Measurements from ENCODE around the gene UST. TPM values are rescaled to one million over a fixed set of nuclear protein-coding genes. Genes with fewer than 3 reads are reported as not detected.

The UST gene
- total RNA-seq, 1 experiment from 2014 or later, result 10.0 TPM

DNA sequence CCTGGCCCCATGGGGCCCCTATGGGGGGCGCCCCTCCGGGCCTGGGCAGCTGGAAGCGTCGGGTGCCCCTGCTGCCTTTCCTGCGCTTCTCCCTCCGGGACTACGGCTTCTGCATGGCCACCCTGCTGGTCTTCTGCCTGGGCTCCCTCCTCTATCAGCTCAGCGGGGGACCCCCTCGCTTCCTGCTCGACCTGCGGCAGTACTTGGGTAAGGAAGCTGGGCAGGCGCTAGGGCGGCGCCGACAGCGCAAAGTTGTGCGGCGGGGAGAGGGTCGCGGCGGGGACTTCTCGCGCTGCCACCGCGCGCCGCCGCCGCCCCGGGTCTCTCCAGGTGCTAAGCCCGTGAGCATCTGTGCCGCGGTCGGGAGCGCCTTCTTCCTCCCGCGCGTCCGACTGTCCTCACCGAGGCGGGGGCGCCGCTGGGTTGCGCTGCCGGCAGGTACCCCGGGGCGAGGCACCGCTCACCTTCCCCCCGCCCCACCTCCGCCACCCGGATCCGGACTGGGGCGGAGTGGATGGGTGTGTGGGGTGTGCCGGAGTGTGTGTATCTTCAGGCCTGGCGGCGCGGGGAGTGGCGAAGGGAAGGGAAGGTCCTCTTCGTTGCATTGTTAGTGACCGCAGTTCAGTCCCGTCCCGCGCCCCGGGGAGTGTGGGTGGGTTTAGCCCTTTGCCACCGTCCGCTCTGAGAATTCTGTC lies 788 bp downstream of the UST start:
- peaks cover 44% of the 10 kb centered on the region for H3K4me1 Mint-ChIP-seq (ENCODE audit: insufficient read depth, unreplicated experiment)
- H3K4me3 Mint-ChIP-seq (ENCODE audit: unreplicated experiment), result peak overlapping the region; percentile 88
- TF ChIP-seq, protein P1, sequence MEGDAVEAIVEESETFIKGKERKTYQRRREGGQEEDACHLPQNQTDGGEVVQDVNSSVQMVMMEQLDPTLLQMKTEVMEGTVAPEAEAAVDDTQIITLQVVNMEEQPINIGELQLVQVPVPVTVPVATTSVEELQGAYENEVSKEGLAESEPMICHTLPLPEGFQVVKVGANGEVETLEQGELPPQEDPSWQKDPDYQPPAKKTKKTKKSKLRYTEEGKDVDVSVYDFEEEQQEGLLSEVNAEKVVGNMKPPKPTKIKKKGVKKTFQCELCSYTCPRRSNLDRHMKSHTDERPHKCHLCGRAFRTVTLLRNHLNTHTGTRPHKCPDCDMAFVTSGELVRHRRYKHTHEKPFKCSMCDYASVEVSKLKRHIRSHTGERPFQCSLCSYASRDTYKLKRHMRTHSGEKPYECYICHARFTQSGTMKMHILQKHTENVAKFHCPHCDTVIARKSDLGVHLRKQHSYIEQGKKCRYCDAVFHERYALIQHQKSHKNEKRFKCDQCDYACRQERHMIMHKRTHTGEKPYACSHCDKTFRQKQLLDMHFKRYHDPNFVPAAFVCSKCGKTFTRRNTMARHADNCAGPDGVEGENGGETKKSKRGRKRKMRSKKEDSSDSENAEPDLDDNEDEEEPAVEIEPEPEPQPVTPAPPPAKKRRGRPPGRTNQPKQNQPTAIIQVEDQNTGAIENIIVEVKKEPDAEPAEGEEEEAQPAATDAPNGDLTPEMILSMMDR (IDR thresholded peaks at IDR 0.05; ENCODE audit: unreplicated experiment), result no peak
- H3K27me3 Mint-ChIP-seq (ENCODE audit: insufficient read depth, unreplicated experiment), result no peaks in the 10 kb centered on the region
- H3K27ac Mint-ChIP-seq (ENCODE audit: low read depth, unreplicated experiment), result no peak overlapping the region
- no TSS peak for BruUV-seq (replicated peaks)
- ChIA-PET POLR2A (interaction anchor here (0.6 to 1.1 kb wide), 7 partner anchors 11 to 170 kb away, joined by 3 to 5 read pairs (median 3); no protein-coding TSS in a partner anchor), CTCF (interaction anchor here (0.6 to 1.3 kb wide), 7 partner anchors 164 to 1838 kb away, joined by 3 to 4 read pairs (median 3); no protein-coding TSS in a partner anchor)
- H3K36me3 Mint-ChIP-seq (ENCODE audit: insufficient read depth, unreplicated experiment), result no peaks in the 10 kb centered on the region
- no peaks in the 10 kb centered on the region for H3K9me3 Mint-ChIP-seq (ENCODE audit: unreplicated experiment)
- DNase-seq (ENCODE audit: unreplicated experiment), result peak; percentile 61
- intact Hi-C loops (cut with micrococcal nuclease), result loop anchor here (2.0 to 10.0 kb wide), 2 partner anchors 109 to 687 kb away; no protein-coding TSS in a partner anchor

DNA sequence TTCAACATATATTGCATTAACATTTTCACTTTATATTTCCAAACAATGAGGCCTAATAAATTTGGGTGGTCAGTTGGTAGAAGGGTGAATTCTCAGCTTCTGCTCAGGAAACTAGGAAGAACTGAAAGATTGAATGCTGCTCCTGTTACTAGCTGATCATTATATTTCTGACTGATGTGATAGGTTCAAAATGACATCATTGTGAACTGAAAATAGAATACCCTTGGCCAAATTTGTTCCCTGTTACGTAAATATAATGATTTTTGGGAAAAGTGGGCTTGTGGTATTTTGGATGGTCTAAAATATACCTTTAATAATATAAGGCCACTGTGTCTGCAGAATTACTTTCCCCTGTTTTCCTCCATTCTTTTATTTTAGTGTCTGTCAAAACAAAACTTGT lies 2.8 kb downstream of the UST start:
- ChIA-PET CTCF (interaction anchor here (0.5 to 0.7 kb wide), 4 partner anchors 74 to 1108 kb away, joined by 3 to 4 read pairs (median 3); no protein-coding TSS in a partner anchor), POLR2A (interaction anchor here (0.7 to 2.8 kb wide), 3 partner anchors 11 to 108 kb away, joined by 3 to 10 read pairs (median 6); no protein-coding TSS in a partner anchor)
- no peak overlapping the region for H3K4me3 Mint-ChIP-seq (ENCODE audit: unreplicated experiment)
- H3K9me3 Mint-ChIP-seq (ENCODE audit: unreplicated experiment), result no peaks in the 10 kb centered on the region
- no peak overlapping the region for H3K27ac Mint-ChIP-seq (ENCODE audit: low read depth, unreplicated experiment)
- peaks cover 38% of the 10 kb centered on the region for H3K4me1 Mint-ChIP-seq (ENCODE audit: insufficient read depth, unreplicated experiment)
- intact Hi-C loops (cut with micrococcal nuclease), result loop anchor here (10.0 kb wide), 1 partner anchor 685 kb away; no protein-coding TSS in a partner anchor
- H3K36me3 Mint-ChIP-seq (ENCODE audit: insufficient read depth, unreplicated experiment), result no peaks in the 10 kb centered on the region
- TF ChIP-seq, protein P1 (IDR thresholded peaks at IDR 0.05; ENCODE audit: unreplicated experiment), result no peak
- no TSS peak for BruUV-seq (replicated peaks)
- no peaks in the 10 kb centered on the region for H3K27me3 Mint-ChIP-seq (ENCODE audit: insufficient read depth, unreplicated experiment)
- DNase-seq (ENCODE audit: unreplicated experiment), result no peak

DNA sequence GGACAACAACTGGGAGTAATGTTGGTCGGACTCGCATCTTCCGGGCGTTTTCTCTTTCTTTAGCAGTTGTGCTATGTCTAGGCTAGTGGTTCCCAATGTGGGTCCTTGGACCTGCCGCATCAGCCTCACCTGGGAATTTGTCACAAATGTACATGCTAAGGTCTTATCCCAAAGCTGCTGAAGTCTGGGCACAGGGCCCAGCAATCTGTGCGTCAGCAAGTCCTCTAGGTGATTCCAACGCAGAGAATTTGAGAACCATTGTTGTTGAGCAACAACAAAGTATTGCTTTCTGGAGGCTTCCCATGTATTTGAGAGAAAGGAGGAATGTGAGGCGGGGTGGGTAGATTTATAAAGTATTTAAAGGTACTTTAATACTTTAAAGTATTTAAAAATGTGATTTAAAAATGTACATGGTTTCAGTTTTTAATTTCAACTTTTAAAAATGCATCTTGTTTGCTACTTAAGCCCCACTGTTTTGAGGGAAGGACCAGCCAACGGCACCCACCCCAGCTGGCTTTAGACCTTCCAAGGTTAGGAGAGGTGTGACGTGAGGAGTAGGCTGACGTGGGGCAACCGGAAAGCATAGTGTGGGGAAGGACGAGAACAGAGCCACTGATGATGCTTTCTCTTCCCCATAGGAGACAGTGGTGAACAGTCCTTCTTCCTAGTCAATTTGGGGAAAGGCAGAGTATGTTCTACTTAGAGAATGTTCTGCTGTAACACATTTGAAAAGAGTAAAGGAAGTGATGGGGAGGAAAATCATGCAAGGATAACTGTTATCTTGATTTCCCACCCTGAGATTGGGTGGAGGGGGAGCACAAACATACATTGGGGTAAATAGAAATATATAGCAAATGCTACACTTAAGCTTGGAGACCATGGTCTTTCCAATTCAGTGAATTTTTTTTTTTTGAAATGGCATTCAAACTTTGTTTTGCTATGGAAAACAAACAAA lies 4.3 kb downstream of the UST start:
- TF ChIP-seq, protein P1 (IDR thresholded peaks at IDR 0.05; ENCODE audit: unreplicated experiment), result no peak
- POLR2A ChIA-PET, result interaction anchor here (0.6 to 3.2 kb wide), 11 partner anchors 9 to 281 kb away, joined by 3 to 17 read pairs (median 3); no protein-coding TSS in a partner anchor
- CTCF ChIA-PET, result interaction anchor here (0.6 to 1.0 kb wide), 7 partner anchors 20 to 712 kb away, joined by 3 read pairs; no protein-coding TSS in a partner anchor
- H3K36me3 Mint-ChIP-seq (ENCODE audit: insufficient read depth, unreplicated experiment), result peaks cover 2% of the 10 kb centered on the region
- no peaks in the 10 kb centered on the region for H3K9me3 Mint-ChIP-seq (ENCODE audit: unreplicated experiment)
- H3K4me1 Mint-ChIP-seq (ENCODE audit: insufficient read depth, unreplicated experiment), result peaks cover 31% of the 10 kb centered on the region
- peak; percentile 93 for DNase-seq (ENCODE audit: unreplicated experiment)
- peak overlapping the region; percentile 89 for H3K27ac Mint-ChIP-seq (ENCODE audit: low read depth, unreplicated experiment)
- TSS peak; percentile 22 for BruUV-seq (replicated peaks)
- H3K27me3 Mint-ChIP-seq (ENCODE audit: insufficient read depth, unreplicated experiment), result no peaks in the 10 kb centered on the region
- intact Hi-C loops (cut with micrococcal nuclease), result no loop called here
- H3K4me3 Mint-ChIP-seq (ENCODE audit: unreplicated experiment), result peak overlapping the region; percentile 44

All from MCF 10A (cell line).